Upper lobe of left lung (tissue), 4 donors: ENCODE results near the gene RBM18.

Experiments used
- EP300 ChIP-seq, 4 donors: sonication (generic); formaldehyde crosslinking; IDR thresholded peaks; one replicate each; pipeline ENCODE4 v1.5.1; 2017; ENCODE audit warnings: antibody characterized with exemption in 4 of 4, control low read depth in 2 of 4
- POLR2A ChIP-seq, 4 donors: fragments of 450-650 bp; IDR thresholded peaks; one replicate each; pipeline ENCODE4 v1.5.1; 2016 to 2017; ENCODE audit warnings: antibody characterized with exemption in 4 of 4, mild to moderate bottlenecking in 2 of 4
- POLR2AphosphoS5 ChIP-seq, 2 donors: sonication (generic); formaldehyde crosslinking; IDR thresholded peaks; one replicate each; pipeline ENCODE4 v1.5.1; 2017; ENCODE audit warnings: antibody characterized with exemption in 2 of 2
- TF ChIP-seq, protein P1 (sequence below), 6 experiments: fragments of 450-650 bp in 4 of 6; fragments of 200-600 bp in 2 of 6; sonication (generic) in 2 of 6; IDR thresholded peaks; one replicate each; pipeline ENCODE4 v1.5.1; 2016 to 2019; ENCODE audit warnings: antibody characterized with exemption in 6 of 6

- TF ChIP-seq POLR2AphosphoS5 (IDR thresholded peaks at IDR 0.05) = no peak
- TF ChIP-seq, protein P1, sequence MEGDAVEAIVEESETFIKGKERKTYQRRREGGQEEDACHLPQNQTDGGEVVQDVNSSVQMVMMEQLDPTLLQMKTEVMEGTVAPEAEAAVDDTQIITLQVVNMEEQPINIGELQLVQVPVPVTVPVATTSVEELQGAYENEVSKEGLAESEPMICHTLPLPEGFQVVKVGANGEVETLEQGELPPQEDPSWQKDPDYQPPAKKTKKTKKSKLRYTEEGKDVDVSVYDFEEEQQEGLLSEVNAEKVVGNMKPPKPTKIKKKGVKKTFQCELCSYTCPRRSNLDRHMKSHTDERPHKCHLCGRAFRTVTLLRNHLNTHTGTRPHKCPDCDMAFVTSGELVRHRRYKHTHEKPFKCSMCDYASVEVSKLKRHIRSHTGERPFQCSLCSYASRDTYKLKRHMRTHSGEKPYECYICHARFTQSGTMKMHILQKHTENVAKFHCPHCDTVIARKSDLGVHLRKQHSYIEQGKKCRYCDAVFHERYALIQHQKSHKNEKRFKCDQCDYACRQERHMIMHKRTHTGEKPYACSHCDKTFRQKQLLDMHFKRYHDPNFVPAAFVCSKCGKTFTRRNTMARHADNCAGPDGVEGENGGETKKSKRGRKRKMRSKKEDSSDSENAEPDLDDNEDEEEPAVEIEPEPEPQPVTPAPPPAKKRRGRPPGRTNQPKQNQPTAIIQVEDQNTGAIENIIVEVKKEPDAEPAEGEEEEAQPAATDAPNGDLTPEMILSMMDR (IDR thresholded peaks at IDR 0.05) = no peak
- no peak for TF ChIP-seq POLR2A (IDR thresholded peaks at IDR 0.05)
- no peak for TF ChIP-seq EP300 (IDR thresholded peaks at IDR 0.05)
Observed at GRCh38 chr9:122262073-122262472, 2.6 kb downstream of the RBM18 start.
